Stimulated activated naive CD4-positive, alpha-beta T cell treated with Interleukin-2 at 50 U/mL for 16 hours (primary cell): ENCODE data around the gene MGMT.

Source experiments
- DNase-seq: peaks from one replicate; lab custom pipeline; 2025; lab: John Stamatoyannopoulos, UW

Gene MGMT

GRCh38 chr10:129730272-129730992 is 263.4 kb downstream of the MGMT start:
- no peak for DNase-seq

DNA sequence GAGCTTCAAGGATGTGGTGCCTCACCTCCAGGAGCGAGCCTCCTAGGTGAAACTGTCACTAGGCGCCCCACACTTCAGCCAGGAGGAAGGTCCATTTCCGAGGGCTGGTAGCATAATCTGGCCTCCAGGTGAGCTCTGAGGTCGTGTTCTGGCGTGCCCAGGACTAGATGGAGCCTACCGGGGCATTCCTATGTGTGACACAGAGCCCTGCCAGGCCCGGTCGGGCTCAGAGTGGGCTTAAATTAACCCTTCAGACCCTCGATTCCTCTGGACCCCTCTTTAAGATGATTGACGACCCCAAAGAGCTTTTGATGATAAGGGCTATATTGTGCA is 263.9 kb downstream of the MGMT start:
- DNase-seq, result no peak

DNA sequence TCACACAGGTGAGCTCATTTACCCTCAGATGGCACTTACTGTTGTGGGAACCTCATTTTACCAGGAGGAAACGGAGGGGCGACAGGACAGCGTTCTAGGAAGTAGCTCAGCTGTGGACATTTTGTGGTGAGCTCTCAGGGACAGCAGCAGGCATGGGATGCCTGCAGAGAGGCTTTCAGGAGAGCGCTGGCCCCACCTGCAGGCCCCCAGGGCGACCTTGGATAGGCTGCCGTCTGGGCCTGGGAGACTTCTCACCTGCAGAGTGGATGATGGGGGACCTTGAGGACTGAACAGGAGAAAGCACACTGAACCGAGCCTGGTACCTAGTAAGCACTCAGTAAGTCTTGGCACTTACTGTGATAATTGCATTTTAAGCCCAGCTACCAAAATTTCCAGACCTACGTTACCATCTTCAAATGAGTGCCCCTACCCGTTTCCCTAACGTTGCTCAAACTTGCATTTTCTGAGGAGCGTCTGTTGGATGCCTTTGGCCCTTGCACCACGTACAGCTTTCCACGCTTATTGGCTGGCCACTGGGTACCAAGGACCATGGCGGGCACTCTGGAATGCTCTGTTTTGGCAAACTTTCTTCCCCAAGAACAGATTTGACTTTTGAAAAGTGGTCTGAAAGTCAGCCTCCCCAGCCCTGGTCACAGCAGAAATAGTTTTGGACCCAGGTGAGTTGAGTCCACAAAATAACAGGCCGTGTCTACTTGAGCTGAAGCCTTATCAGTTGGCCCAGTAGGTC is 273.7 kb downstream of the MGMT start:
- no peak for DNase-seq

DNA sequence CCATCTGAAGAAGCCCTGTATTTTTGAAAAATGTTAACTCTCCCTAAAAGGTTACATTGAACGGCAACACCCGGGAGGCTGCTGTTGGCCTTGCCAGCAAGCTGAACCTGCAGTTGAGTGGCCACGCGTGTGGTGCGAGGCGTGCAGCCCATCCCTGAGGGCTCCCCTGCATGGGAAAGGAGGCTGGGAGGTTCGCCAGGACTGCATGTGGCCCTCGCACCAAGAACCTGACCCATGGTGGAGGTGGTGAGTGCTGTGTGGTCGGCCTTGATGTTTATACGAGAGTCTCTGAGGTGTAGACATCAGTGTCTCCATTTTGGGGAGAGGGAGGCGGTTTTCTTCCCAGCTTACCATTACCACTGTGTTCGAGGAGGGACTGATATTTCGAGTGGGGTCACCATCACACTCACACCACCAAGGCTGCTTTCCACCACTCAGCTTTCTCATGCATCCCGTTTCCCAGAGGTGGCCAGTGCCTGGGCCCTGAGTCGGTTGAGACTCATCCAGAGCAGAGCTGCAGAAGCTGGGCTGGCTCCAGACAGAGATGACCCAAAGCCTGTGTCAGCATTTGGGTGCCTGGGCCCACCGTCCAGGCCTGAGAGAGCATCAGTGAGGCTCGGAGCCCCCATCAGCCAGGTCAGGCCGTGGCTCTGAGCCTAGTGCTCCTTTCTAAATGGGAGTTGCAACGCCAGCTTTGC is 274.4 kb downstream of the MGMT start:
- DNase-seq, result no peak

- DNase-seq, result no peak
These were observed 275.1 kb downstream of the MGMT start for GRCh38 chr10:129741978-129742741.

DNA sequence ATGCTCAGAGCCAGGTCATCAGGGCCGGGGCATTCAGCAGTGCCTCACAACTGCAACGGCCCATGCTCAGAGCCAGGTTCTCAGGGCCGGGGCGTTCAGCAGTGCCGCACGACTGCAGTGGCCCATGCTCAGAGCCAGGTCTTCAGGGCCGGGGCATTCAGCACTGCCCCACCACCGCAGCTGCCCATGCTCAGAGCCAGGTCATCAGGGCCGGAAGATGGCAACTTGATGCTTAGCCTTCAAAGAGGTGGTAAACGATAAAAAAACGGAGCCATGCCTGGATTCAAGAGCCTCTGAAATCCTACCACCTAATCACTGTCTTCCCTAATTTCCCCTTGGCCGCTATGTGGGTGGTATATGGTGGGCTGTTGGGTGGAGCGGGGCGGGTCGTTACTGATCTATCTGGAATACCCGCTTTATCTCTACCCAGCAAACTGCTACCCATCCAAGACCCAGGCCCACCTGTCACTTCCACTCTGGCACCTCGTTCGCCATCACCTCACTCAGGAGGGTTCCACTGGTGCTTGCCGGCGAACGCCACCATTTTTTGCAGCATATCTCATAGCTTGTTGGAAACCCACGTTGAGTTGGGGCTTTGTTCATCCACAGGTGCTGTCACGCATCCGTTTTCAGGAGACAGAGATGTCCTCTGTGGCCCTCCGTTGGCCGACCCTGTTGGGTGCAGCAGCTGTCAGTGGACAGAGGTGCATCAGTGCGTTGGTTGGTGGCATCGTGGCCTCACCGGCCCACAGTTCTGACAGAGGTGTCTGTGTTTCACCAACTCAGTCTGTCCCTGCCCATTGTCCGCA is 275.9 kb downstream of the MGMT start:
- DNase-seq, result no peak

GRCh38 chr10:129743738-129744133 is 276.7 kb downstream of the MGMT start:
- DNase-seq, result no peak

DNA sequence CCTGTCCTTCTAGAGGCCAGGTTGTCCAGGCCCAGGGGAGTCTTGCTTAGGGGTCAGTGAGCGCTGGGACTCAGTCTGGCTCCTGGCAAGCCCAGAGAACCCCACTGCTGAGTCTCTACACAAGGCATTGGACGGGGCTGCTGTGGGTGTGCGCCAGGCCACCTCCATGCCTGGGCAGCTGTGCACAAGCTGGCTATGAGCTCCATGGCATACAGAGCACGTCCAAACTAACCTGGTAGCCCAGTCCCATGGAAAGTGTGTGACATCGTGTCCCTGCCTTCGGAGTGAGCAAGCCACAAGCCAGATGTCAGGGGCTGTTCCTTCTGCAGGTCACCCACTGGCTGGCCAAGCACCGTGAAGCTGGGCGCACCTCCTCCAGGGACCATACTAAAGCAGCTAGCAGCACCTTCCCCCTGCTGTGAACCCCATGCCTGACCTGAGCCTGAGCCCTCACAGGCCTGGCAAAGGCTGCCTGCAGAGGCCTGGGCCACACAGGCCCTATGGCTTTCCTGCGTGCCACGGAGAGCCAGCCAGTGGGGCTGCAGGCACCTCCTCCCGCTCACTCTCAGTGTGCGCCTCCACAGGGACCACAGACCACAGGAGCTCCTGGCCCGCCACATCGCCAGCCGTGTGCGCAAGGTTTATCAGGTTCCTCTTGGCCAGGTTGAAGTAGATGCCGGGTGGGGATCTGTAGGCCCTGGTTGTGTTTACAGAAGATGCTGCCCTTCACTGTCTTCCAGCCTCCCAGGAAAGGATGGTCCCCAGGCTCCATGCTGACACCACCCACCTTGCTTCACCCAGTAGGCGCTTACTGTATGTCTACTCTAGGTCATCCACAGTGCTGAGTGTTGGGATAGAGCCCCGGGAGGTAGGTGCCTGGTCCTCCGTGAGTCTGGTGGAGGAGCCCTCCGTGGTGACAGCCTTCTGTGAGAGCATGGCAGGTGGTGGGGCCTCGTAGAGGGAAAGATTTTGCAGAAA is 277.4 kb downstream of the MGMT start:
- no peak for DNase-seq

DNA sequence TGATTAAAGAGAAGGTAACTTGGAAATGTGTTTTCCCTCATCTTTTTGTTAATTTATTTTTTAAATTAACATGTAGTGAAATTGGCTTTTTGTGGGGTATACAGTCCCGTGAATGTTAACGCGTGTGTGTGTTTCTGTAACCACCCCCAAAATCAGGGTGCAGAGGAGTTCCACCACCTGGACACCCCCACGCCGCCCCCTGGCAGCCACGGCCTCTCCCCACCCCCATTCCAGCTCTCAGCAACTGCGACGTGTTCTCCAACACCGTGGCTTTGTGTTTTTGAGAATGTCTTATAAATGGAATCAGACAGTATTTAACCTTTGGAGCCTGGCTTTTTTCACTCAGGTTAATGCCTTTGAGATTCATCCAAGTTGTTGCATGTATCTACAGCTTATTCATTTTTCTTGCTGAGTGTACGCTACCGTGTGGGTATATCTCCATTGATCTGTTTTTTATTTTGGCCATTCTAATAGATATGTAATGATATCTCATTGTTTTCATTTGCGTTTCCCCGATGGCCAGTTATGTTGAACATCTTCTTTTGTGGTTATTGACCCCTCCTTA is 278.2 kb downstream of the MGMT start:
- no peak for DNase-seq

DNA sequence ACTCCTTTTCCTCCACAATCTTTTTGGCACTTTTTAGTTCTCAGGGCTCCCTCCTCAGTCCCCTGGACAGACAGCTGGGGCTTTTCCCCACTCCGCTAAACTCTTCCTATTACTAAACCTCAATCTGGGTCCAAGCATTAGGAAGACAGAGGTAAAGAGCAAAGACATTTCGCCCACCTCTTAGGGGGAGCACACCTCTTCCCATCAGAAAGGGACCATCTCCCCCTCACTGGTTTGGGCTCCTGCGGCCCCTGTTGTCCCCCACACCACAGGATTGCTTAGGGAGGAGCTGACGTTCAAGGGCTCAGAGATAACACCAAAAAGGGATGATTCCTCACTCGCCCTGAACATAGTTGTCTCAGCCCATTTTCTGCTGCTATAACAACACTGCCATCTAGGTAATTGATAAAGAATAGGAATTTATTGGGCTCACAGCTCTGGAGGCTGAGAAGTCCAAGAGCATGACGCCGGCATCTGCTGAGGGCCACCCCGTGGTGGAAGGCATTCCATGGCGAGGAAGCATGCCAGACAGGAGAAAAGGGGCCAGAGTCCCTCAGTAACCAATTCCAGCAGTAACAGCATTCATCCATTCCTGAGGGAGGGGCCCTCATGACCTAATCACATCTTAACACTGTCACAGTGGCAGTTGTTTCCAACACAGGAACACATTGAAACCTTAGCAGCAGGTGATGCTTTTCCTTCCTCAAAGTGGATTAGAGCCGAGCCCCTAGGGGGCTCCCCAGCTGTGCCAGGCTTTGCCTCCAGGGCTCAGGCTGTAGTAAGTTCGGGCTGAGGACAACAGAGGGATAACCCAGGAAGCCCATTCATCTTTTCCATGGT is 287.4 kb downstream of the MGMT start:
- DNase-seq, result no peak

- no peak for DNase-seq
These were observed 288.1 kb downstream of the MGMT start for GRCh38 chr10:129755158-129755591.

DNA sequence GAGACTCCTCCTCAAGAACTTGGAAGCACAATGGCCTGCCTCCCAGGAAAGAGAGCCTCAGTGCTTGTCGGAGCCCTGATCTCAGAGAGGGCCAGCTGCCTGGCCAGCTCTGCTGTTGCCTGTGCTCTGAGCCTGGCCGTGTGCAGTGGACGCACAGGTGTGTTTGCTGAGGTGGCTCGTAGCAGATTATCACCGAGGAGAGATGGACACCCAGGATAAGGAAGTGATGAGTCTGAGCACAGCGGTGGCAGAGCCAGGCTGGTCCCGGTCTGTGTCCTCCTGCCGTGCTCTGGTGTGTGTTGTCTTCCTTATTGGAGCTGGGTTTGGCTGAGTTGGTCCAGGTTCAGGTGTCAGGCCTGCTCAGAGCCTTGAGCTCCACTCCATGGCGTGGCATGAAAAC is 288.6 kb downstream of the MGMT start:
- no peak for DNase-seq

GRCh38 chr10:129756912-129757901 is 290.2 kb downstream of the MGMT start:
- no peak for DNase-seq

- no peak for DNase-seq
These were observed 291.4 kb downstream of the MGMT start for GRCh38 chr10:129758207-129759021.

GRCh38 chr10:129759214-129760002 is 292.4 kb downstream of the MGMT start:
- no peak for DNase-seq

DNA sequence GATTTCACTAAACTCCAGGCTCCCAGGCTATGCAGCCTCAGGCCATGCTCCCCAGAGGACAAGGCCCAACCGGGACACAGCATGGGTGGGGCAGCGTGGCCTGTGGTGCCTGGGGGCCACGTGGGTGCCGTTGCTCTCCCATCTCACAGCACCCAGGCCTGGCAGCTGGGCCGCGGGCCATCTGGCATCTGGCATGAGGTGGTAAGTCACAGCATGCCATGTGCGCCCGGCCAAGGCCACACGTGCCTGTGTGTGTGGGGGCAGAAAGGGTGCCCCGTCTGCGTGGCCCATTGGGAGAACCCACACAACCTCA is 292.9 kb downstream of the MGMT start:
- DNase-seq, result no peak
